ENCODE results near the gene PLD3.
"Not testable (repeated sequence)": the region's sequence is repeated elsewhere in the genome, so short reads cannot be mapped to it uniquely, and the experiment has no call there.

The PLD3 gene

DNA sequence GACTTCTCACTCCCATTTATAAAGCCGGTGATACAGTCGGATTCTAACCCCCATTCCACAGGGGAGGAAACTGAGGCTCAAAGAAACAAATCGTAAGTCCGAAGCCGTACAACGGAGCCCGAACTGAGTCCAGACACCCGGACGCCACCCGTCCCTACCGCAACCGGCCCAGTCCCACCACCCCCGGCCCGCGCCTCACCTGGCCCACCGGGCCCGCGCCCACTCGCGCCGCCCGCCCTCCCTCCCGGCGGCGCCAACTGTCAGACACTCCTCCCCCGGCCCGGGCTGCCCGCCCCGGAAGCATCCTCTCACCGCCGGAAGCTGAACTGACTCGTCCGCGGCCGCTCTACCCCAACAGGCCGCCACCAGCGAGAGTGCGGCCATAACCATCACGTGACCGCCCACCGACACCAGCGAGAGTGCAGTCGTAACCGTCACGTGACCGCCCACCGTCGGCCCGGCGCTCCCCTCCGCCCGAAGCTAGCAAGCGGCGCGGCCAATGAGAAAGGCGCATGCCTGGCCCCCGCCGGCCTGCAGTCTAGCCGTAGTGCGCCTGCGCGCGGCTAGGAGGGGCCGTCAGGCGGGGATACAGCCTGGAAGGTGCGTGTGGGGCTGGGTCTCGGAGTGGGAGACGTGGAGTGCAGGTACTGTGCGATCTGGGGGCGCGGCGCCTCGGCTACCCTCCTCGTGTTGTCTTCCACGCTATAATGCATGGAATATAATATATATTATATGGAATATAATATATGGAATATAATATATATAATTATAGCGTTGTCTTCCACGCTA lies at the start of gene PLD3, which contains the start of gene C19orf47:
Gene PLD3, plus strand, starts transcription at position 571 of the 789 bp plus-strand sequence. CDS start 17,789 bp downstream, outside the sequence.
Gene C19orf47, minus strand, starts transcription at position 273 of the 789 bp plus-strand sequence. CDS start 6,540 bp downstream, outside the sequence.
- DNase-seq: peak; percentile 99

GRCh38 chr19:40300668-40301067 lies 47.8 kb upstream of the PLD3 start:
- no peak for DNase-seq

- no peak for DNase-seq
These were observed 46.1 kb upstream of the PLD3 start for GRCh38 chr19:40302224-40303011.

DNA sequence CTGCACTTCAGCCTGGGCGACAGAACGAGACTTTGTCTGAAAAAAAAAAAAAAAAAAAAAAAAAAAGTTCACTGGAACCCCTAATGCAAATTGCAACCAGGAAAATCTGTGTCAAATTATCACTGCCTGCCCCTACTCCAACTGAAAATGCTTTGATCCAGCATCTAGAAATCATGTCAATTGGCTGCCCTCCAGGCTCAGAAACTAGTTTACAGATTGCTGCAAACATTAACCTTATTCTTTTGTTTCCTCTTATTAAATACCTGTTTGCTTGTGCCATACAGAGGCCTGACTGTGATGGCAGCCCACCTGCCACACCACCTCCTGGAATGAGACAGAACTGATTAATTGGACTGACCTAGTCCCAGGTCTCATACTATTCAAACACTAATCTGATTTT lies 44.7 kb upstream of the PLD3 start:
- no peak for DNase-seq

GRCh38 chr19:40304306-40304705 lies 44.2 kb upstream of the PLD3 start:
- peak; percentile 30 for DNase-seq

DNA sequence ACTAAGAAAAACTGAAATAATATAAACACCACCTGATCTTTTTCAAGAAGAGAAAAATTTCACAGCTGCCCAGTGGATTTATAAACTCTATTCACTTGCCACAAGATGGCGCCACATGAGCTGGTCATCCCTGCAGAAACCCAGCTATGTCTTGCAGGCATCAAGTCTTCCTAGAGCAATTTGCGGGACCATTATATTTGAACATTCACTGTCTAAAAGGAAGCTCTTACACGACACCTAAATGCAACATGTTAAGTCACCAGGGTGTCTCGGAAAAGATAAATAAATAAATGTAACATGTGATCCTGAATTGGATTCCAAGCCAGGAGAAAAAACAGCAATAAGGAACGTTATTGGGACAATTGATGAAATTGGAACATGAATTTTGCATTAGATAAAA lies 43.1 kb upstream of the PLD3 start:
- DNase-seq: peak; percentile 81

- DNase-seq: no peak
These were observed 38.8 kb upstream of the PLD3 start for GRCh38 chr19:40309666-40310065.

- DNase-seq: no peak
These were observed 36.0 kb upstream of the PLD3 start for GRCh38 chr19:40312533-40312932.

GRCh38 chr19:40313229-40313983 lies 35.1 kb upstream of the PLD3 start:
- no peak for DNase-seq

- no peak for DNase-seq
These were observed 33.8 kb upstream of the PLD3 start for GRCh38 chr19:40314656-40315055.

GRCh38 chr19:40315812-40316470 lies 32.6 kb upstream of the PLD3 start:
- no peak for DNase-seq

- no peak for DNase-seq
These were observed 31.2 kb upstream of the PLD3 start for GRCh38 chr19:40317338-40317737.

DNA sequence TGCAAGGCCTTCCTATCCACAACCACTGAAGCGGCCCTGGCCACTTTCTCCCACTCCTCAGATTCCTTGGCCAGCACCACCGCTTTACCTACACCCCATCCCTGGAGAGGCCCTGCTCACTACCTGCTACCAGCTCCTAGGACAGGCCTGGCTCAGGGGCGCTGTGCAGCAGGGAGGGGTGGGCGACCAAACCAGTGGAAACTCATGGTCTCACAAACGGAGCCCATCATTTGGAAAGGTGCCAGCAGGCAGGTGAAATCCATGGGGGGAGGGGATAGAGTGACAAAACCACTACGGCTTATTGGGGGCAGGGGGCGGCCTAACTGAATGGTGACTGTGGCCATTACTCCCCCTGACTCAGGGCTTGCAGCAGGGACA lies 27.9 kb upstream of the PLD3 start:
- DNase-seq: no peak

DNA sequence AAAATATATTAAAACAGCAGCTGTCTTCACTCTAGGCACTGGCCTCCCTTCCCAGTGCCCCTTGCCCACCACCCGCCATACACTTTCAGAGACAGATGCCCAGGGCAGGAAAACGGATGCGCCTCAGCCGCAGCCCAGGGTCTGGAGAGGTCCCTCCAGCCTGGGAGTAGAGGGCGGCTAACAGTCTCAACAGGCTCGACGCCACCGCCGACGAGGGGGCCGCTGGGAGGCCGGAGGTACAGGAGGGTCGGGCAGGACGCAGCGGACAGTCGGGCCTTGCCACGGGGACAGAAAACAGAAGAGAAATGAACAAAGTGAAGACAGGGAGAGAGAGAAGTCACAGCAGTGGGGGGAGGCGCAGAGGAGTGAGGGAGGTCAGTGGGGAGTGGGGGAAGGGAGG lies 27.4 kb upstream of the PLD3 start:
- no peak for DNase-seq

DNA sequence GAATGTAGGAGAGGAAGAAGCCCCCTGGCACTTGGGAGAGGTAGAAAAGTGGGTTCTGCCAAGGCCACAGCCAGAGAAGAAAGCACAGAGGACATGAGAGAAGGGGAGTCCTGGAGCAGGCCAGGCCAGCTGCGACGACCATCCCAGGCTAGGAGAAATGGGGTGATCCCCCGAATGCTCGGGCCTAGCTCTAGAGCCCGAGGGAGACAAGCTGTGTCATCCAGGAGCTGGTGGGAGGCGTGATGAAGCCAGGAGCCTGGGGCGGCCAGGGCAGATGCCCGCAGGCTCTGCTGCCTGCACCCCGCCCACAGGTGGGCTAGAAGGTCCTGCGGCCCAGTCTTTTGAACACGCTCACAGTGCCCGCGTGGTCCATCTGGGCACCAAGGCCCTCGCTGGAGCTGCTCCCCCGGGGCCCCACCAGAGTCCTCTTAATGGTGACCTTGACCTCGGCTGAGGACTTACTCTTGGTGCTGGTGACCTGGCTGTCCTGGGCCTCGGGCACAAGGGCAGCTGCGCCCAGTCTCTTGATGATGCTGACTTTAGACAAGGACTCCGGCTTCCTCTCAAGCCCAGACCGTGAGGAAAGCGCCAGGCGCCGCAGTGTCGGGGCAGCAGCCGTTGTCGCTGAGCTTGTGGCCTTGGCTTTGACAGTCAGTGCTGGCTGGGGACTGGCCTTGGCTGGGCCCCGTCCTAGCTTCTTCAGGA lies 26.8 kb upstream of the PLD3 start:
- DNase-seq: no peak

DNA sequence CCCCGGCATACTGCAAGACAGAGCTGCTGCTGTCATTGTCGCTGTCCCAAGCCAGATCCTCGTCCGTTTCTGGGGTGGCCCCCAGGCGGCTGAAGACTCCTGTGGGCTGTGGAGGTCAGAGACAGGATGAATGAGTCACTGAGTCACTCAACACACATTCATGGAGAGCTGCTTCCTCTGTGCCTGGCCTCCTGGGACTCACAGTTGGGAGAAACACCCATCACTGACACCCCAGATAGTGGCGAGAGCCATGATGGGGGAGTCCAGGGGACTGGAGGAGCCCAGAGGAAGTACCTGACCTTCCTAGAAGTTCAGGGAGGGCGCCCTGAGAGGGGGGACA lies 26.3 kb upstream of the PLD3 start:
- no peak for DNase-seq

DNA sequence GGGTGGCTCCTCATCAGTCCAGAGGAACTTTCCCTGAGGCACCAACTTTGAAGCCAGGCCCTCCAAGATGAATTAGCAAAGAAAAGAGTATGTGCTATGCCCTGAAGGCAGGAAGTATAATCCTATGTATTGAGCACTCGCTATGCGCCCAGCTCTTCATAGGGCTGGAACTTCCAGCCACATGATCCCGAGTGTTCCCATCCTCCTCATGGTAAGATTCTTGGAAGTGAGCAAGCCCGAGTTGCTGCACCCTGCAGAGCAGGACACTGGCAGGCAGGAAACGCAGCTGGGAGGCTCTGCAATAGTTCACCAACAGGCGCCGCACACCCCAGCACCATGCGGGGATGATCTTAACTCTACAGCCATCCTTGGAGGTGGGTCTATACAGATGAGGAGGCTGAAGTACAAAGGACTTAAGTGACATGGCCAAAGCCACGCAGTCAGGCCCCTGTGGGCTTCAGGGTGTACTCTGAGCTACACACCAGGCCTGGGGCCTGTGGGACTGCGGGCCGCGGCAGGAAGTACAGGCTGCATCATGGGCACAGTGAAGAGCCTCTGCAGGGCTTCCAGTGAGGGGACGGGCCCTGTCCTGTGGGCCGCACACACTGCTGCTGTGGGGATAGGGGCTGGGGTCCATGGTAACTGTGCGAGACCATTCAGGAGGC lies 25.4 kb upstream of the PLD3 start:
- DNase-seq: no peak

DNA sequence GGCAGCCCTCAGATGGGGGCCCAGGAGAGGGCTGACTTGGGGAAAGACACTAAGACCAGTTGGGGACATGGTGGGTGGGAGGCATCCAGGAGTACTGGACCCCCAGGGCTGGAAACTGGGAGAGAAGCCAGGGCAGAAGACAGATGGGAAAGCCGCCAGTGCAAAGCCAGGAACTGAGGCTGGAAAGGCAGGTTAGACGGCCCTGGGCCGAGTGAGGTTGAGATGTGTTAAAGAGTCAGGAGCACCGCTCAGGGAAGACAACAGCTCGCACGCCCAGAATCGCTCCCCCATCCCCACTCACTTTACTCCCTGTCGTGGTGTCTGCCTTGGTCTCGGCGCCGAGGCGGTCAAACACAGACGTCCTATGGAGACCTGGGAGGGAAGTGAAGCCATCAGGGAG lies 24.8 kb upstream of the PLD3 start:
- no peak for DNase-seq

GRCh38 chr19:40326201-40326600 lies 22.3 kb upstream of the PLD3 start:
- DNase-seq: no peak

- DNase-seq: no peak
These were observed 17.4 kb upstream of the PLD3 start for GRCh38 chr19:40331052-40331451.

GRCh38 chr19:40332669-40333068 lies 15.8 kb upstream of the PLD3 start:
- no peak for DNase-seq

- DNase-seq: not testable (repeated sequence)
These were observed 15.4 kb upstream of the PLD3 start for GRCh38 chr19:40333083-40333482.
